ENCODE data around the gene TDRD7.
A peak's percentile ranks its signal among the peaks of the same experiment; 100 is the strongest.

TDRD7 gene

DNA sequence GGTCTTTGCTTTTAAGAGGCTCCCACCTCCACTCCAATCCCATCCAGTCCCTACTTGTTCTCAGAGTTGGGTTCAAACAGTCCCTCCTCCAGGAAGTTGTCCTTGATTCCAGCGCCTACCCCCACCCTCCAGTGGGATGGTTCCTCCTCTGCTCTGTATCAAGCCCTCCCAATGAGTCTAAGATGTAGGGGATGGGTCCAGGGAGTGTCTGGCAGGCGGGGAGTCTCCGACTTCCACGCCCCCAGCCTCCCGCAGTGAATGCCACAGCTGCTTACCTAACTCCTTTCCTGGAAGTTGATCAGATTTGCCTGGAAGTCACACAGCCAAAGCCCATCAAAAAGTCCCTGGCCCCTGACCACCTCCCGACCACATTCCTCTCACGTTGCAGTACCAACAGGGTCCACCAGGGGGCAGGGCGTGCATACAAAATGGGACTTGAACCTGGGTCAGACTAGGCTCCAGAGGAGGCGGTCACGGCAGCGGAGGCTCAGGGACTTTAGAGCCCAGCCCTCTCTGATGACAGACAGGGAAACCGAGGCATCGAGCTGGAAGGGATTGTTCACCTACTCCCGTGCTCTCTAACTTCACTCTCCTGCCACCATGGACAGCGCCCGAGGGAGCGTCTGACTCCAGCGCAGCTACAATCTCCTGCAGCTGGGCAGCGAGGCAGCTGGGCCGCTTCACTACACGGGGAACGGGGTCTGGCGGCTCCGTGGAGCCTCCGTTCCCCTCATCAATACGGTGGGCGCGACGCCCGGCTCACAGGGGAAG, 25.0 kb upstream of the TDRD7 start:
- peak; percentile 64 to 76 for DNase-seq (ENCODE audit: low read depth in 2 of 2)

DNA sequence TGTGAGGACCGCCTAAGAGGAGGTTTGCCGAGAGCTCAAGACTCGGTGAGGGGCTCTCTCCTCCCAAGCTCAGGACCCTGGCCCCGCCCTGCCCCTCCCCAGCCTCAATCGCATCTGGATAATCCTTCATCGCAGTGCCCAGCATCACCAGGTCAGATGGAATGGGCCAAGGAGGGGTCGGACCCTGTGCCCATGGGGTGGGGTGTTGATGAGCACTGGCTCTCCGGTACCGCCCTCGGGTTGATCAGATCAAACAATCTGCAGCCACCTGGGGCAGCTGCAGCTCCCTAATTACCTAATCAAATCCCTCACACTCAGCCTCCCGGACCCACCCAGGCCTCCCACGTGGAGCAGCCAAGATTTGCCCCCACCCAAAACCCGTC, 24.4 kb upstream of the TDRD7 start:
- DNase-seq (ENCODE audit: low read depth in 2 of 2): no peak

DNA sequence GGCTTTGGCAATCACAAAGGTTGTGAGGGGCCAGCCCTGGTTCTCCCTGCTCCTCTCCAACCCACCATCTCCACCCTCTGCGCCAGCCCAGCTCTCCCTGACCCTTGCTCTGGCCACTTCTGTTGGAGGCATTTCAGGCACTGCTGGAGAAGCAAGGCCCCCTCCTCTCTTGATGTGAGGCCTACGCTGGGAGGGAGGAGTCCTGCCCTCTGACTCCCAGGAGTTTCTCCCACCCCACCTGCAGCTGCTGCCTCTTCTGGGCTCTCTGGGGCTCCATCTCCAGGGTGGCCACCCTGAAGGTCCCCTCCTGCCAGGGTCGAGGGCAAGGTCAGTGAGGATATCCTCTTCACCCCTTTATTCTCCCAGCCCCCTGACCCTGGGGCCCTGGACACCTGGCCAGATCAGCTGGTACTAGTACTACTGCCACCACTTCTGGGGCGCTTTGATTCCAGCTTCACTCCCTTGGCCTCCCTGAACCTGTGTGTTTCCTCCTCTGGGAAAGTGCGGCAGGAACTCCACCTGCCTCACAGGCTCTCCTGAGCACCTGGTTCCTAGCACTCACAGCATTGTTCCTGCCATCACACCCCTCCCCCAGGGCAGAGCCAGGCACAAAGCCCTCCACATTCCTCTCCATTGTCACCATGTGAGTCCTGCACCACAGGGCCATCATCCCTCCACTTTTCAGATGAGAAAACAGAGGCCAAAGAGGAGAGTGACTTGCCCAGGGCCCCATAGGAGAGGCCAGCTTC, 23.8 kb upstream of the TDRD7 start:
- no peak for DNase-seq (ENCODE audit: low read depth in 2 of 2)

DNA sequence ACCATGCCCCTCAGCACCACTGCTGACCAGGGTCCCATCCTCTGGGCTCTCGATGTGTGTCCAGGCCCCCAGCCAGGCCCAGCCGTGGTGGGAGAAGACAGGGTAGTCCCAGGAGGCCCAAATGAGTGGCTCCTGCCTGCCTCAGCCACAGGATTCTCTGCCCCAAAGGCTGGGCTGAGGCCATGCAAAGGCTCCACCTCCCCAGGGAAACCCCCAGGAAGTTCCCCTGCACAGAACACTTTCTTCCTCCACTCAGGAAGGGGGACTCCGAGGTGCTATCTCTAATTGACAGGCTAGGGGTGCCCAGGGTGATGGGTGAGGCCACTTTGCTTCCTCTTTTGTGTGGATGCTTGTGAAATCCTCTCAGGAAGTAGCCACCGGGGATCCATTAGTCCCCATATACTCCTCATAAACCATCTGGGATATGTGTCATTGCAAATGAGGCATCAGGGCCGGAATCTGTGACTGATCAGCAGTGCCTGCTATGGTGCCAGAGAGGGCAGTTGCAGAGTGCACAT, 23.1 kb upstream of the TDRD7 start:
- DNase-seq (ENCODE audit: low read depth in 2 of 2): no peak

DNA sequence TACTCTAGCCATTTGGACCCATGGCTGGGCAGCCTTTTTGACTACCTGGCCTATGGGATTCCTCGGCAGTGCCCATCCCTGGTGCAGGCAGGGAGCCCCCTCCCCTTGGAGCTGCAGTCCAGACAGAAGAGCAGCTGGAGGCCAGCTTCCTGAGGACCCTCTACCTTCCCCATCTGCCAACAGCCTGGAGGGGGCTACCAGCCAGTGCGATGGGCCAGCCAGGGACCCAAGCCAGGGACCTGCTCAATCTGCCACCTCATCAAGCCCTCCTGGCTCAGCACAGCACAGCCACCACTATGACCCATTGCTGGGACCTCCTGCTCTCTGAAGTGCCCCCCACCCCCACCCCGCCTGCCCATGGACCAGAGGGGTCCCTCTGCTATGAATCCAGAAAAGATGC, 22.6 kb upstream of the TDRD7 start:
- DNase-seq (ENCODE audit: low read depth in 2 of 2): no peak

DNA sequence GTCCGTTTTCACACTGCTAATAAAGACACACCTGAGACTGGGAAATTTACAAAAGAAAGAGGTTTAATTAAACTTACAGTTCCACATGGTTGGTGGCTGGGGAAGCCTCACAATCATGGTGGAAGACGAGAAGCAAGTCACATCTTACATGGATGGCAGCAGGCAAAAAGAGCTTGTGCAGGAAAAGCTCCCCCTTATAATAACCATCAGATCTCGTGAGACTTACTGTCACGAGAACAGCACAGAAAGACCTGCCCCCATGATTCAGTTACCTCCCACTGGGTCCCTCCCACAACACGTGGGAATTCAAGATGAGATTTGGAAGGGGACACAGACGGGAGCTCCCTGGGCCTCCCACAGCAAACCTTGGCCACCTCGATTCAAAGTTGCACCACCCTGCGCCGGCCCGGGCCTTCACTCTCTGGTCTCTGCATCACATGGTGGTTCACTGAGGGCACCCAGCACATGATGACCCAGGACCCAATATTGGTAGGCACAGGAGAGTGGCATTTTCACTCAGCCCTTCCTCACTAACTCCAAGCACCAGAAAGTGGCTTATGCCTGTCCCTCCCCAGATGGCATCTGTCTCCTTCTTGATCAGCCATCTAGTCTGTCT, 21.0 kb upstream of the TDRD7 start:
- DNase-seq (ENCODE audit: low read depth in 2 of 2): no peak

DNA sequence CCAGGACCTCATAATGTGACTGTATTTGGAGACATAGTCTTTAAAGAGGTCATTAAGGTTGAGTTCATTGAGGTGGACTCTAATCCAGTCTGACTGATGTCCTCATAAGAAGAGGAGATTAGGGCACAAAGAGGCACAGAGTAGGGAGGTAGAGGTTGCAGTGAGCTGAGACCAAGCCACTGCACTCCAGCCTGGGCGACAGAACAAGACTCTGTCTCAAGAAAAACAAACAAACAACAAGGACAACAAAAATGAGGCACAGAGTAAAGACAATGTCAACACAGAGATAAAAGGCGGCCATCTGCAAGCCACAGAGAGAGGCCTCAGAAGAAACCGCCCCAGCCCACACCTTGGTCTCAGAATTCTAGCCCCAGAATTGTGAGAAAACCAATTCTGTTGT, 17.0 kb upstream of the TDRD7 start:
- no peak for DNase-seq (ENCODE audit: low read depth in 2 of 2)

DNA sequence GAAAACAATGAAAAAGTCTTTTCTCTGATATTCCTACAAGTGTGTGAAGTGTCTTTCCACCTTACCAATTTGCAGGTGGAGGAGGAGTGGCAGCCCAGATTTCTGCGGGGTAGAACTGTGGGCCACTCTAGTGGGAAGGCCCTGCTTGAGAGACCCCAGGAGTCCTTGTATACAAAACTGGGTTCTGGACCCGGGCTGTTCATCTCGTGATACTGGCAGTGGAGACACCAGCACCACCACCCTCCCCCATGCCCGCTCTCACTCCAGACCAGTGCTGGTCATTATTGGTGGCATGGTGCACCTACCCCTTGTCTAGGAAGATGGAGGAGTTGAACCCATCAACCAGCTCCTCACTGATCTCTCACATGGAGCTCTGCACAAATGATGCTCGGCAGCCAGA, 16.2 kb upstream of the TDRD7 start:
- DNase-seq (ENCODE audit: low read depth in 2 of 2): no peak

DNA sequence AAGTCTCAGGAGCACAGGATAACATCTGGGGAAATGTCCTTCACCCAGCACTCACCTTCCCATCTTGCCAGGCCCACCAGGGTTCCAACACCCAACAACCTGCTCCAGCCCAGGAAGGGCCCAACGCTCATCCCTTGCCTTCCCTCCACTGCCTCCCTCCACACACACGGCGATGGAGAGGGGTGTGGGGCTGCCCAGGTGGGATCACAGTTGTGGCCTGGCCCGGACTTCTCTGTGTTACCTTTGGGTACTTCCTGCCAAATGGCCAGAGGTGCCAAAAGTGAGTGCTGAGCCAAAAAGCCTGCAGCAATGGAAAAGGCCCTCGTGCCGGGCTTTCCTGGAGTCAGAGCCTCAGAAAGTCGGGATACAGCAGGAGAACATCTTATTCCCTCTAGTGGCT, 15.6 kb upstream of the TDRD7 start:
- DNase-seq (ENCODE audit: low read depth in 2 of 2): no peak

DNA sequence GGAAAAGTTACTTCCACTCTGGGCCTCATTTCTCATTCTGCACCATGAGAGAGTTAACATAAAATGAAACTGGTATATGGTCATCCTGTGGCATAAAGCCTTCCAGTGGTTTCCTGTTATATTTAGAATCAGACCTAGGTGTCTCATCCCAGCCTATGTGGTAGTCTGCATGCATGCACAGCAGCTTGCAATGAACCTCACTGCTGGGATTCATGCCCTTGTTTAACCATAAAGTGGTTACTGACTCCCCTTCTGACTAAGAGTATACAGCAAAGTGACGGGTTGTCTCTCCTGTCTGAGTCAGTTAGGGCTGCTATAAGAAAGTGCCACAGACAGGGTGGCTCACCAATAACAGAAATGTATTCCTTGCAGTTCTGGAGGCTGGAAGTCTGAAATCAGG, 14.7 kb upstream of the TDRD7 start:
- no peak for DNase-seq (ENCODE audit: low read depth in 2 of 2)

DNA sequence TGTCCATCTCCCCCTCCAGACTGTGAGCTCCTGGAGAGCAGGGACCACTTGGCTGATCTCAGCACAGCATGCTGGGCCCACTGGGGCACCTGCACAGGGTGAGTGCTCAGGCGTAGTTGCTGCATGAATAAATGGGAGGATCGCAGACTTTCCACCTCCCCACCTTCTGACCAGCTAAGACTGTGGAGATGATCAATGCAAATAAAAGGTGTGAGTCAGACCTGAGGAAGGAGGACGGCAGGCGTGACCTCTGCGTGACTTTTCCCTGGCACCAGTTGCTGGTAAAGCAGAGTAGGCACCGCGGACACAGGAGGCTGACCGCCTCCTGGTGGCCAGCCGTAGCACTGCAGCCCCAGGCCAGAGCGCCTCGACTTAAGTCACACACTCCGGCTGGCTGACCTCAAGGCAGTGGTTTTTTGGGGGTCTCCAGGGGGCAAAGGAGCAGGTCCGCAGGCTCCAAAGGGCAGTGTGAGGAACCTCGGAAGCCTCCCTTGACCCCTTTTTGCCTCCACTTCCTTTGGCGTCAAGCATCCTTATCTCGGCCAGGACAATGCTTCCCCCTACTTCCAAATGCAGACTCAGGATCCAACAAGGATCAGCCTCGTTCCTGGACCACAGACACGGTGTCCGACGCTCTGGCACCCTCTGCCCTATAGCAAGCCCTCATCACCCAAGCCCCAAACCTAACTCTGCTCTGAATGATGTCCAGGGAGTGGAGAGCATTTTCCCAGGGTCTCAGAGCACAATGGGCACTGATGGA, 12.7 kb upstream of the TDRD7 start:
- peak; percentile 47 to 57 for DNase-seq (ENCODE audit: low read depth in 2 of 2)

DNA sequence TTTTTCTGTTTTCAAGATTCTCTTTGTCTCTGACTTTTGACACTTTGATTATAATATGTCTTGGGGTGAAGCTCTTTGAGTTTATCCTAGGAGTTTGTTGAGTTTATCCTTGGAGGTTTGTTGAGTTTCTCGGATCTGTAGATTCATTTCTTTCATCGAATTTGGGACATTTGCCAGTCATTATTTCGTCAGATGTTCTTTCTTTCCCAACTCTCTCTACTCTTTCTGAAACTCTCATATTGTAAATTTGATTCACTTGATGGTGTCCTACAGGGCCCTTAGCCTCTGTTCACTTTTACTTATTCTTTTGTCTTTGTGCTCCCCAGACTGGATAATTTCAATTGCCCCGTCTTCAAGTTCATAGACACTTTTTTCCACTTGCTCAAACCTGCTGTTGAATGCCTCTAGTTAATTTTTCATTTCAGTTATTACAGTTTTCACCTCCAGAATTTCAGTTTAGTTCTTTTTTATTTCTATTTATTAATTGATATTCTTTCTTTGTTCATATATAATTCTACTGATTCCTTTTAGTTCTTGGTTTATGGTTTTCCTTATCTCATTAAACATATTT, 8.1 kb upstream of the TDRD7 start:
- no peak for DNase-seq (ENCODE audit: low read depth in 2 of 2)

DNA sequence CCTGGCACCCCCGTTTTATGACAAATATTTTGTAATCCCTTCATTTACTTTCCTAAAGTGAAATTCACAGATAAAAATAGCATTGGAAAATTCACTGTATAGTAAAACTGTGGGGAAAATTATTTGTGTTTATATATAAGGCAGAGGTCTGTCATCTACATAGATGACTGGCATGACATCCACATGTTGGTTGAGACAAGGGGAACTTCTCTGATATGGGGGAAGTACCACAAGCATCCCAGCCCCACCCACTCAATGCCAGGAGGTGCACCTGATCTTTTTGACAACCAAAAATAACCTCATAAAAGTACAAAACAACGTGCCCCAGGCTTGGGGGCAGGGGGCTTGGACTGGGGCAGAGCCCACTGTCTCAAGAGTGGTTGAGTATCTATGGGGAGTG, 6.3 kb upstream of the TDRD7 start:
- DNase-seq (ENCODE audit: low read depth in 2 of 2): no peak

DNA sequence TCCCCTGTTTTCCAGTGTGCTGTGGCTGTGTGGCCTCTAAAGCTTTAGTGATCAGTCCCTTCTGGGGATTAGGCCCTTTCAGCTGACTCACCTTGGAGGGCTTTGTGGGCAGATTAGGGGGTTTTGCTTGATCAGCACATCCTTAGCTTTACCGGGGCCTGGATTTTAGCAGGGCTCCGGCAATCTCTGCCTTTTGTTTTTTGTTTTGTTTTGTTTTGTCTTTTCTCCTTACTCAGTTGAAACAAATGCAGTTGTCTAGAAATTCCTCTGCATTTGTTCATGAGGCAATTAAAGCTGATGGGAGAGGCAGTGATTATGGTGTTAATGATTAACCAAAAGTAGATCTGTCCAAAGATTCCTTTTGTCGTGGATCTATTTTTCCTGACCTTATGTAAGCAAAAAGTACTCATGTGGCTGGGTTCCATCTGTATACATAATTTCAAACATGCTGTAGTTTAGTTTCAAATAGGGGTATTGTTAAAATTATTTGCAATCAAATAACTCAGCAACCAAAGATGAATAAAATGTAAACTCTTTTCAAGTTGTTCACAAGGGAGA, 5.2 kb upstream of the TDRD7 start:
- DNase-seq (ENCODE audit: low read depth in 2 of 2): no peak

DNA sequence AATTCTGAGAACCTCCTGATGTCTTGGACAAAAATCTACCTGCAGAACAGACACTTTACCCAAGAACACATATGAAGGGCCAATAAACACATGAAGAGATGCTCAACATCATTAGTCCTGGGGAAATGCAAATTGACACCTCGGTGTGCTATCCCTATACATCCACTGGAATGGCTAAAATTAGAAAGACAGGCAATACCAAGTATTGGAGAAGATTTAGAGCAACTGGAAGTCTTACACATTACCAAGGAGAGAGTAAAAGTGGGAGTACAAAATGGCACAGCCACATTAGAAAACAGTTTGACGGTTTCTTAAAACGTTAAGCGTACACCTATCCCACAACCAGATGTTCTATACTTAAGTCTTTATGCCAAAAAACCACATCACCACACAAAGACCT, 3.3 kb upstream of the TDRD7 start:
- no peak for DNase-seq (ENCODE audit: low read depth in 2 of 2)

DNA sequence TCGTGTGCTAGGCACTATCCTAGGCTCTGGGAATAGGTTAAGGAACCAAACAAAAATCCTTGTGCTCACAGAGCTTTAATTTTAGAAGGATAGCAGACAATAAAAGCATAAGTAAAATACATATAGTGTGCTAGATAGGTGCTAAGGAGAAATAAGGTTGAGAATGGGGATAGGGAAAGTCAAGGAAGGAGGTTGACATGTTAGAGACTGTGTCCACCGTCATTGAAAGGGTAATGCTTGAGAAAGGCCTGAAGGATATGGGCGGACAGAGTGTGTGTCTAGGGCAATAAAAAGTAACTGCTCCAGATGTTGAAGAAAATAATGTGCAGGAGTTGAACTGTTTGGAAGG, 482 bp upstream of the TDRD7 start:
- DNase-seq (ENCODE audit: low read depth in 2 of 2): no peak

DNA sequence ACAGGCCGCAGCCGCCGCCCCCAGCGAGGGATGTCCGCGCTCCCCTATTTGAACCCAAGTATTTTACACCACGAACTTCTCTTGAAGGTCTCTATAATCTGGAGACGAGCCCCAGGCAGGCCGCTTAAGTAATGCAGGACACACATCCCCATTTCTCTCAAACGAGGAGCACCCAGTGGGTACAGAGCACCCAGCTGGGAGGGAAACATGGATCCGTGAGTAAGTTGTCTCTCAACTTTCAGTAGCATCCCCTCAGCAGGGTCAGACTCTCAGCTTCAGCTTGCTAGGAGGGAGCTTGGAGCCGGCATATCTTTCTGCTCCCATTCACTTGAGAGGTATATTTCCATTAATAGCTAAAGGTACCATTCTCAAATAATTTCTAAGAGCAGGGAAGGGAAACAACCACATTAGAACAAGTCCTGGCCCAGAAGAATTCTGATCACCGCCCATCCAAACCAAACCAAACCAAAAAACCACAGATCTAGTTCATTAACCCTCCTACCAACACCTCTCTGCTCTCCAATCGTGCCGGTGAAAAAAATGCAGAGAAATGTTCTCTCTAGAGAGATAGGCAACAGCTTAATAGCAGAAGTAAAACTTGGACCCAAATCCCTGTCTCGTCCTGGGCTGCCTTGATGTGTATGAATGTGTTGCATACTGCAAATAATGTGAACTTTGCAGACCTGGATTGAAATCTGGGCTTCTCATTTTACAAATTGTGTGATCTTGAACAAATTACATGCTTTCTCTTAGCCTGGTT, 910 bp downstream of the TDRD7 start:
- no peak for DNase-seq (ENCODE audit: low read depth in 2 of 2)

DNA sequence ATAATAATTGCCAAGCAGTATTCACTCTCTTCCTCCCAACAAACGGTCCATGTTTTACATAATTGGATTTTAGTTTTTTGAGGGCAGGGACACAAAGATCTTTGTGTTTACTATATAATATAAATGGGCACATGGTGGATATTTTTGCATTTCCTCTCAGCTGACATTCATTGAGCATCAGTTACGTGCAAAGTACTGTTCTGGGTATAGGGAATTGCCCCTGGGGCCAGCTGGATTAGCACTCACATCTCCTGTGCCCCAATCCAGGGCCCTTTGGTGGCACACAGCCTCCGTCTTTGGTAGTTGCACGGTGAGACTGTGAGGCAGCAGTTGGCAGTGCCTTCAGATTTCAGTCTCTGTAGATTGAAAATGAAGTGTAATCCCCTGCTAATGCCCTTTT, 1.6 kb downstream of the TDRD7 start:
- no peak for DNase-seq (ENCODE audit: low read depth in 2 of 2)

DNA sequence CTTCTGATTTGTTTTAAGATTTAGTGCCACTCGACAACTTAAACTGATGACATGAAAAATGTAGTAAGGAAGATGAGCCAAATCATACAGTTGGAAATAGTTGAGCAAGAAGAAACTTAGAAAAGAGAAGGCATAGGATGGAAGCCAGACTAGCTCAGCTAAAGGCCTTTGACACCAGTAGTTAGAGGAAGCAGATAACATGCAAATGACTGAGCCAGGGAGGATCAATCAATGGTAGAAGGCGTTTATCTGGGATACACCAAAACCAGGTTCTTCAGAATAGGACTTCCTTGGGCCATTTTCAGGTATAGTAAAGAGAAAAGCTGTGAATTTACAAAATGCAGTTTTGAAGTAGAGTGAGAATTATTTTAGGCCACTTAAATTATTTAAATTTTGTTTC, 3.2 kb downstream of the TDRD7 start:
- no peak for DNase-seq (ENCODE audit: low read depth in 2 of 2)

DNA sequence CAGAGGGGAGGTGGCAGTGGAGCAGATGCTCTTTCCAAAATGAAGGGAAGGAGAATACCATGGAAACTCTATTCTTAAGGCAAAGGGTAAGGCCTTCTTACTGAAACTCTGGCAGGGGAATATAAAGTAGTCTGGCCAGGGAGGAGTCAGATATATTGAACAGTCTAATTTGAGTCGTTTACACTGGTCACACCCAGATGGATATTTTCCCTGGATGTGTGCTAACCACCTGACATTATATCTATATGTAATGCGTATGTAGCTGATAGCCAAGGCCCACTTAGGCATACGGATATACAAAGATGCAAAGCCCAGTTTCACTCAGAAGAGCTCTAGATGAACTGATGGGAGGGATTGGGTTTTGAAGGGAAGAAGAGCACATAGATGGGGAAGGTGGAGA, 7.0 kb downstream of the TDRD7 start:
- no peak for DNase-seq (ENCODE audit: low read depth in 2 of 2)

DNA sequence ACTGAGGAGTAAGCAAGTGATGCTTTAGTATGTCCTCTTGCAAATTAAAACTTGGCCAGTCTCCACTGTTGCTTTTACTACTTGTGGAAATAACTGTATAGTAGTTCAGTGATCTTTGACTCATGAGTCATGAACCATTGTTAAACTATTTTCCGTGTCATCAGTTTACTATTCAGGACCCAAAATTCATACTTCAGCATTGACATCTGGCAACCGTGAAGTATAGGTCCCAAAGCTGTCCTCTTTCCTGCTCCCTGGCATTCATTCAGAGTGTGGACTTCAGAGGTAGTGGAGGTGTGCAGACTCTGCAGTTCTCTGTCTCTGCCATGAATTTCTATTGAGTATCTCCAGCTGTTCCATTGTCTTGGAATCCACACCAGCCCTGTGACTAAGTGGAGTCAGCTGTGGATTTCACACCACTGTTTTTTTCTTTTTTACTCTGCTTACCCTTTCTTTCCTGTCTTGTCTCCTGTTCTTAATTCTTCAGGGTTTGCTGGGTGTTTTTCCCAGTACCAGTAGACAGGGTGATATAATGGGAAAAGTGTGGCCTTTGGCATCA, 7.5 kb downstream of the TDRD7 start:
- no peak for DNase-seq (ENCODE audit: low read depth in 2 of 2)
